AG20443 (cell line): ENCODE measurements around the gene VSIG1.

Experiments
- DNase-seq: peaks from one replicate; pipeline ENCODE4 v3.0.0; 2012; ENCODE audit warnings: low spot score, mixed read lengths

VSIG1 gene

GRCh38 chrX:108044554-108045256, at the start of gene VSIG1:
VSIG1 (plus strand) TSS chrX:108045065; CDS start chrX:108045131, 66 bp downstream.
- no peak for DNase-seq

GRCh38 chrX:107996124-107996523, 48.7 kb upstream of the VSIG1 start:
- no peak for DNase-seq

GRCh38 chrX:108000751-108001150, 44.1 kb upstream of the VSIG1 start:
- DNase-seq, result no peak

GRCh38 chrX:108001218-108001814, 43.5 kb upstream of the VSIG1 start:
- DNase-seq, result peak; percentile 24

- DNase-seq, result no peak
Measured at GRCh38 chrX:108018656-108019381, 26.0 kb upstream of the VSIG1 start.

- no peak for DNase-seq
Measured at GRCh38 chrX:108019382-108019875, 25.4 kb upstream of the VSIG1 start.

GRCh38 chrX:108020631-108021030, 24.2 kb upstream of the VSIG1 start:
- DNase-seq, result peak; percentile 17

- no peak for DNase-seq
Measured at GRCh38 chrX:108022491-108023089, 22.3 kb upstream of the VSIG1 start.

GRCh38 chrX:108025376-108025775, 19.5 kb upstream of the VSIG1 start:
- DNase-seq, result no peak

GRCh38 chrX:108025954-108026600, 18.8 kb upstream of the VSIG1 start:
- no peak for DNase-seq

GRCh38 chrX:108028854-108029253, 16.0 kb upstream of the VSIG1 start:
- no peak for DNase-seq

- no peak for DNase-seq
Measured at GRCh38 chrX:108029928-108030711, 14.7 kb upstream of the VSIG1 start.

GRCh38 chrX:108032944-108033343, 11.9 kb upstream of the VSIG1 start:
- DNase-seq, result no peak

- DNase-seq, result peak; percentile 9
Measured at GRCh38 chrX:108033890-108034289, 11.0 kb upstream of the VSIG1 start.

- DNase-seq, result no peak
Measured at GRCh38 chrX:108034725-108035124, 10.1 kb upstream of the VSIG1 start.

GRCh38 chrX:108036298-108036973, 8.4 kb upstream of the VSIG1 start:
- no peak for DNase-seq

- no peak for DNase-seq
Measured at GRCh38 chrX:108049649-108050048, 4.8 kb downstream of the VSIG1 start.

GRCh38 chrX:108053218-108053617, 8.4 kb downstream of the VSIG1 start:
- DNase-seq, result no peak

GRCh38 chrX:108055546-108055945, 10.7 kb downstream of the VSIG1 start:
- no peak for DNase-seq

- DNase-seq, result no peak
Measured at GRCh38 chrX:108059801-108060200, 14.9 kb downstream of the VSIG1 start.

- no peak for DNase-seq
Measured at GRCh38 chrX:108064001-108064400, 19.1 kb downstream of the VSIG1 start.
